ENCODE measurements around the gene TRPV2.

Gene TRPV2

DNA sequence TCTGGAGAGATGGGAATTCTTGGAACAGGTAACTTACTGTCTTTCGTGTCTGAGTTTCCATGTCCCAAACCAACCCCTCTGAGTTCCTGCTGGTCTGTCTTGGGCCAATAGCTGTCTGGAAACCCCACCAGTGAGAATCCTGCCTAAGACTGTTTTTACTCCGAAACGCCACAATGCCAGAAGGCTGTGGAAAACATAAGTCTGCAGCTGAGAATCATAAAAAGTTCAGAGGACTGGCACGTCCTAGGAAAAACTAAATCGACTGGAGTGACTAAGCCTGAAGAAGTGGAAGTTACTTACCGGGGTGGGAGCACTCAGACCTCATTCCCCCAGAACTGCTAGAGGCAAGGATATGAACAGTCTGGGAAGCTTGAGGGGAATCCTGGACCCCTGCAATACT lies 63.3 kb downstream of the TRPV2 start:
- no peak for DNase-seq

DNA sequence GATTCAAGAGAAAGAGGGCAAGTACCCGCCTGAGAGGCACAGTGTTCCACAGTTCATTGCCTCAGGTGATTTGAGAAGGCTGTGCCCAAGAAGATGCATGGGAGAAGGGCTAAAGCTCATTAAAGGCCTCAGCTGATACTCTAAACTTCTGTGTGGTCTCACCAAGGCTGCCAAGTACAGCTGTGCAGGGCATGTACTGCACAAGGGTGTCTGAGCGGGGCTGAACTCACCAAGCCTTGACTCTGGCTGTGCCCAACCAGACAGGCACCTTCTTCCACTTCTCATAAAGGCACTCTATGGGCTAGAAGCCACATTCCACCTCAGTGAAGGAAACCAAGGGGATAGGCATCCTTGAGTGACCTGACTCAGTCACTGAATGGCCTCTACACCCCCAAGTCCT lies 63.9 kb downstream of the TRPV2 start:
- DNase-seq = no peak

DNA sequence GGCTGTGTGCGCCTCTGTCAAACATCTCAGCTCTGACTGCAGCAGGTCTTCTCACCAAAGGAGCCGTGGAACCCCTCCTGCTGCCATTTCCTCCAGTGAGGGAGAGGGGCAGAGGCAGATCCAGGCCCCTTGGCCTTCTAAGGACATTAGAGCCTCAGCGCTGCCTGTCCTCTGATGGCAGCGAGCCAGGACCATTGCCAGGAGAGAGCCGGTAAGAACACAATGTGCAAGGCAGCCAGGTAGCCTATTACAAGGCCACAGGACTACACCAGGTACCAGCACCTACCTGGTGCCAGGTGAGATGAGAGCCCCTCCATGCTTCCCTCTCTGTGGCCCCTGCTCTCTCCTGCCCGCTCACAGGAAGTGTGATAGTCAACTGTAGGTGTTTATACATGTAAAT lies 65.6 kb downstream of the TRPV2 start:
- no peak for DNase-seq

DNA sequence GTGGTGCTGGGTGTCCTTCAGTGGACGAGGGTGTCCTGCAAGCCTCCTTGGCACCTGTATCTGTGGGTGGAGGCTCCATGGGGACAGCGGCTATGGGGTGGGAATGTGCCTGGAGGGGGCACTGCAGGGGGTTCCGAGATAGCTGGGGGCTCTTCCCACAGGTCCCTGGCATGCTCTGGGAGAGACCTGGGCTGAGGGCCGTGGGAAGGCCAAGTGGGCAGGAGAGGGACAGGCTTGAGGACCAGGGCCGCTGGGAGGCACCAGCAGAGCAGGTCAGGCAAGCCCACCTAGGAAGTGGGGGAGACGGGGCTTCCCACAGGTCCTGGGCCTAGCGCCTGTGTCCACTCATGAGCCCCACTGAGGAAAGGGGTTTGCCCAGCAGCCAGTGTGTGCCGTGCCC lies 66.9 kb downstream of the TRPV2 start:
- no peak for DNase-seq

DNA sequence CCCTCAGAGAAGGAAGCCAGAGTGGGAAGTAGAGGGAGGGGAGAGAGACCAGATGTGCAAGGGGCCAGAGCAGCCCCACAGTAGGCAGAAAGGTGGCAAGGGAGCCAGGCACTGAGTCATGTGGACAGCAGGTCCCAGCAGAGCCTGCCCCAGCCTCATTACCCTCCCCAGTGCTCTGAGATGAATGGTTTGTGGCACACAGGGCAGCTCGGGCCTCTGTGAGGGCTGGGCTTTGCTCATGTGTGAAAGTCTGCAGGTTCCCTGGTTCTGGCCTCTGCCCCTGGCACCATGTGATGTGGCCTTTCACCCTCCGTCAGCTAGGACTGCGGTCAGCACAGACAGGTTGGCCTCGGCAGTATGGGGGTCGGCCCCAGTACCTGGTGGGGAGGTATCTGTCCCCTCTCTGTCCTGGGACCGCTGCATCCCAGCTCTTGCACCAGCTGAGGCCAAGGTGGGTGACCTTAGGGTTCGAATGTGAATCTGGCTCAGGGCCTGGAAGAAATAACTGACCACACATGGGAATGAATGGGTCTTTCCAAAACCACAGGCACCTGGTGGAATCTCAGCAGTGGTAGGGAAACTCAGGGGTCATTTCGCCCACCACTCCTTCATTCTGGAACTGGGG lies 67.8 kb downstream of the TRPV2 start:
- no peak for DNase-seq

DNA sequence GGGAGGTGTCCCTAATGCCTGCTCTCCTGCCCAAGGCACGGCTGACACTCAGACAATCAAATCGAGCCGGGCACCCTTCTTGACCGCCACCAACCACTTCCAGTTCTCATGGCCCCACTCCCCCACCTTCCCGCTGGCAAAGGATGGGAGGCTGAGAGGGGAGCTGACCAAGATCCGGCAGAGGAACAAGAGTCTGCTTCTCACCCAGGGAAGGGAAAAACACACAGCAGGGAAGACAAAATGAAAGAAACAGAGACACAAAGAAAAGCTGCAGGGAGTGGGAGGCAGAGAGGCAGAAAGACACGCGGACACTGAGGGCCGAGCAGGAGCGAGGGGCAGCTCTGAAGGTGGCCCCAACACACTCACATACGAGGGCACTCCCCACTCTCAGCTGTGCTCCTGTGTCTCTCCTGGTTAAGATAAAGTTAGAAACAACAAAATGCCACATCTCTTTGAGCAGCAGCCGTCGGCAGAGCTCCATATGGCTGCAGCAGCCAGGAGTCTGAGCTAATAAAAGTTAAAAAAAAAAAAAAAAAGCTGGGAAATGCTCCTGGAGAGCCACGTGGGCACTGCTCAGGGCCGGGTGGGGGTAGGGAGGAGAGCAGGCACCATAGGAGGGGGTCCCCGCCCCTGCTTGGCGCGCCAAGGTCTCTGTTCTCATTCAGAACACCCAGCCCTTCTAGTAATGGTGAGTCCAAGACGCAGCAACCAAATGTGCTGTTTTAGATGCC lies 69.2 kb downstream of the TRPV2 start:
- DNase-seq = no peak

Data from activated T-cell treated with anti-CD3 and anti-CD28 coated beads for 4 hours (primary cell).